ENCODE measurements around the gene RNASEH1. TPM values are rescaled to one million over a fixed set of nuclear protein-coding genes. Genes with fewer than 3 reads are reported as not detected.
"Not testable (repeated sequence)": the region's sequence is repeated elsewhere in the genome, so short reads cannot be mapped to it uniquely, and the experiment has no call there.

Gene RNASEH1
- total RNA-seq, 2 experiments from 2014 or later = 26.3 to 32.9 TPM

GRCh38 chr2:3532941-3533340 is 25.2 kb downstream of the RNASEH1 start:
- Mint-ChIP-seq H3K27me3 (no peaks in the 10 kb centered on the region), H3K9me3 (ENCODE audit: low read depth) (no peaks in the 10 kb centered on the region), H3K4me3 (no peak overlapping the region), H3K36me3 (peaks cover 6% of the 10 kb centered on the region), H3K4me1 (peaks cover 8% of the 10 kb centered on the region), H3K27ac (no peak overlapping the region)
- ATAC-seq (no peak), DNase-seq (no peak)
- CTCF ChIA-PET = no interaction called here

GRCh38 chr2:3529316-3530025 is 28.7 kb downstream of the RNASEH1 start:
- H3K4me1 Mint-ChIP-seq = no peaks in the 10 kb centered on the region
- CTCF ChIA-PET = no interaction called here

DNA sequence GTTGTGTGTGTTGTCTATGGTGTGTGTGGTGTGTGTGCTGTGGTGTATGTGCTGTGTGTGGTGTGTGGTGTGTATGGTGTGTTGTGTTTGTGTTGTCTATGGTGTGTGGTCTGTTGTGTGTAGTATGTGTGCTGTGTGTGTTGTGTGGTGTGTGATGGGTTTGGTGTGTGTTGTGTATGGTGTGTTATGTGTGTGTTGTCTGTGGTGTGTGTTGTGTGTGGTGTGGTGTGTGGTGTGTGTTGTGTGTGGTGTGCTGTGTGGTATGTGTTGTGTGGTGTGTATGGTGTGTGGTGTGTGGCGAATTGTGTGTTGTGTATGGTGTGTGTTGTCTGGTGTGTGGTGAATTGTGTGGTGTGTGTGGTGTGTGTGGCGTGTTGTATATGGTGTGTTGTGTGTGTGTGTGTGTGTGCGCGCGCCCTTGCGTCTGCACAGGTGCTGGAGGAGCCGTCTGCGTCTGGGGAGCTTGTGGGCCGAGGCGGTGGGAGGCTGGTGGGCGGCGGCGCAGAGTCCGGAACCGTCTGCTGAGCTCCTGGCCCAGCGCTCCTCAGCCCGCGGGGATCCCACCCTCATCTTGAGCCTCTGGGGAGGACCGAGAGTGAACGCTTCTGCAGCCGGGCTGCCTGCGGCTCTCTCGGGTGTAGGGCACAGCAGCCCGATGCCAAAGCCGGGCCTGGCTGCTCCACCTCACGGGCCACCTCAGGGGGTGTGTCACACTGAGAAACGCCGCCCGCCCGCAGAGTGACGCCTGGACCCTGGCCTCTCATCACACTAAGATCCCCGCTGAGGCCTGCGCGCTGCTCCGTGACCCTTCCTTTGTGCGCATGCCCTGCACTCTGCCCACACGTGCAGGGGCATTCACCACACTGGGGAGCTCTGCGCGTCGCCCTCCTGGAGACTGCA is 30.0 kb downstream of the RNASEH1 start:
- Mint-ChIP-seq H3K9me3 (ENCODE audit: low read depth) (no peaks in the 10 kb centered on the region), H3K27me3 (no peaks in the 10 kb centered on the region), H3K4me3 (no peak overlapping the region), H3K27ac (no peak overlapping the region), H3K4me1 (no peaks in the 10 kb centered on the region), H3K36me3 (no peaks in the 10 kb centered on the region)
- peak; percentile 43 for ATAC-seq
- CTCF ChIA-PET = no interaction called here
- no peak for DNase-seq

More at GRCh38 chr2:3529316-3530025, 28.7 kb downstream of the RNASEH1 start:
- H3K27me3 Mint-ChIP-seq = no peaks in the 10 kb centered on the region
- H3K9me3 Mint-ChIP-seq (ENCODE audit: low read depth) = no peaks in the 10 kb centered on the region
- ATAC-seq (no peak), DNase-seq (no peak)
- H3K27ac Mint-ChIP-seq = no peak overlapping the region
- no peak overlapping the region for H3K4me3 Mint-ChIP-seq
- peaks cover 2% of the 10 kb centered on the region for H3K36me3 Mint-ChIP-seq

DNA sequence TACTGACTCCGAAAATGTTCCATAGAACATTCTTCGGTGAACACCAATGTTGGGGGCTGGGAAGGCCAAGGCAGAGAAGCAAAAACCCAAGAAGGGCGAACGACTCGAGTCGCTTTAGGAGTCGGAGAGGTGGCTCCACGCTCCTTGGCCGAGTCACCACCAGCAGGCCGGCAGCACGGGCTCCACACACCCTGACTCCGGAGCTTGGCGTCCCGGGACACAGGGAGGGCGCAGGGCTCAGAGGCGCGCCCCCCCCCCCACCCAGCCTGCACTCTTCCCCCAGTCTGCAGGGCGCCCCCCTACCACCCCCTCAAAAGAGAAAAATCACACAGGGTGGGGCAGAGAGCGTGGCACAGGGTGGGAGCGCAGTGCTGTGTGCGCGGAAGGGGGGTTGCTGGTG is 31.3 kb downstream of the RNASEH1 start:
- H3K27ac Mint-ChIP-seq = no peak overlapping the region
- CTCF ChIA-PET = interaction anchor here (1.2 kb wide), 1 partner anchor 12 kb away, joined by 3 read pairs; no protein-coding TSS in a partner anchor
- H3K9me3 Mint-ChIP-seq (ENCODE audit: low read depth) = no peaks in the 10 kb centered on the region
- DNase-seq = no peak
- no peaks in the 10 kb centered on the region for H3K27me3 Mint-ChIP-seq
- no peak for ATAC-seq
- no peak overlapping the region for H3K4me3 Mint-ChIP-seq
- no peaks in the 10 kb centered on the region for H3K4me1 Mint-ChIP-seq
- no peaks in the 10 kb centered on the region for H3K36me3 Mint-ChIP-seq

GRCh38 chr2:3523551-3524041 is 34.5 kb downstream of the RNASEH1 start:
- Mint-ChIP-seq H3K27ac (no peak overlapping the region), H3K36me3 (peaks cover 2% of the 10 kb centered on the region), H3K4me3 (no peak overlapping the region), H3K27me3 (peaks cover 4% of the 10 kb centered on the region), H3K9me3 (ENCODE audit: low read depth) (no peaks in the 10 kb centered on the region), H3K4me1 (peaks cover 18% of the 10 kb centered on the region)
- CTCF ChIA-PET = no interaction called here
- DNase-seq = no peak
- no peak for ATAC-seq

GRCh38 chr2:3522961-3523421 is 35.1 kb downstream of the RNASEH1 start:
- H3K4me3 Mint-ChIP-seq = no peak overlapping the region
- H3K36me3 Mint-ChIP-seq = peaks cover 2% of the 10 kb centered on the region
- CTCF ChIA-PET = no interaction called here
- no peak for ATAC-seq
- peaks cover 4% of the 10 kb centered on the region for H3K27me3 Mint-ChIP-seq
- peaks cover 21% of the 10 kb centered on the region for H3K4me1 Mint-ChIP-seq
- no peaks in the 10 kb centered on the region for H3K9me3 Mint-ChIP-seq (ENCODE audit: low read depth)
- no peak overlapping the region for H3K27ac Mint-ChIP-seq
- DNase-seq = no peak

- Mint-ChIP-seq H3K27ac (no peak overlapping the region), H3K4me1 (peaks cover 28% of the 10 kb centered on the region), H3K27me3 (peaks cover 4% of the 10 kb centered on the region), H3K36me3 (peaks cover 13% of the 10 kb centered on the region), H3K4me3 (peak overlapping the region; percentile 84), H3K9me3 (ENCODE audit: low read depth) (peaks cover 3% of the 10 kb centered on the region)
- no peak for ATAC-seq
- no peak for DNase-seq
- CTCF ChIA-PET = interaction anchor here (1.4 kb wide), 1 partner anchor 38 kb away, joined by 5 read pairs; the partner anchor contains the start of gene RNASEH1
Measured at GRCh38 chr2:3520591-3520990, 37.5 kb downstream of the RNASEH1 start.

DNA sequence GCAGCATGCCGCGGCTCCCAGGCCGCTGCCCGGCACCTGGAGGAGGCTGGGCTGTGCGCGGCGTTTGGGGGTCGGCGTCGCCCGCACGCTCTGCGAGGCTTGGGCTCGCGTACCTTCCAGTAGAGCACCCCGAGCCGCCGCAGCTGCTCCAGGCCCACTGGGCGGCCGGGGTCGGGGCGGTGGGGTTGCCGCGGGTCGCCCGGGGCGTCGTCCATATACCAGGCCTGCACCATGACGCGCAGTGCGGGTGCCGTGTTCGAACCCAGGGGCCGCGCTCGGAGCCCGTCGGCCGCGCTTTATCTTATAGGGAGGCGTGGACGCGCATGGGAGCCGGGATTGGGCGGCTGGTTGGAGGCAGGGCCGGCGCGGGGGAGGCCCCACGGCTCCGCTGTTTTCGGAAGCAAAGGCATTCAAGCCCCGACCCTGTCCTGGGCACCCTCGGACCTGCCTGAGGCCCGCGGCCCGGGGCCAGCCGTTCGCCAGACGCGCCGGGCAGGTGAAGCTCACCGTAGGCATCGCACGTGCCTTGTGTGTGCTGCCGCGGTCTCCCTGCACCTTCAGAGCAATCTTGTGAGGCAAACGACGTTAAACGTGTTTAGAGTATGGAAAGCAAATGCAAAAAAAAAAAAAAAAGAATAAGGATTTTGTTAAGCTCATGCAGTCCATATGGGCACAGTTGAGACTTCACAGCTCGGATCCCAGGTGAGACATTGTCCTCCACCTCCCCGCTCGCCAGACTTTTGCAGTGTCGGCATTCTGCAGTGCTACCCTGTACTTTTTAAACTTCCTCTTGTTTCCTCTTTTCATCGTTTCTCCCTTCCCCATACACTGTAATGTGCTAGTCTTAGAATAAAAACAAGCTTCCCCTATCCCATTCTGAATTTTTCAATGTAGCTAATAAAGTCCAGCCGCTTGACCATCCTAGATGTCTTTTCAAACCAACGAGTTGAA is 38.6 kb downstream of the RNASEH1 start, which contains the start of gene ADI1:
Gene ADI1, minus strand, starts transcription at position 277 of the 951 bp plus-strand sequence. Its CDS starts 44 bp downstream, at position 233.
- peak; percentile 63 for ATAC-seq
- Mint-ChIP-seq H3K4me1 (peaks cover 28% of the 10 kb centered on the region), H3K27ac (peak within 1 kb of the TSS; percentile 88), H3K4me3 (peak within 1 kb of the TSS; percentile 84), H3K9me3 (ENCODE audit: low read depth) (peaks cover 3% of the 10 kb centered on the region), H3K27me3 (peaks cover 4% of the 10 kb centered on the region), H3K36me3 (peaks cover 17% of the 10 kb centered on the region)
- peak; percentile 86 for DNase-seq
- CTCF ChIA-PET = interaction anchor here (0.7 to 1.6 kb wide), 4 partner anchors 21 to 132 kb away, joined by 3 to 6 read pairs (median 4); partner anchors contain the start of gene RNASEH1

DNA sequence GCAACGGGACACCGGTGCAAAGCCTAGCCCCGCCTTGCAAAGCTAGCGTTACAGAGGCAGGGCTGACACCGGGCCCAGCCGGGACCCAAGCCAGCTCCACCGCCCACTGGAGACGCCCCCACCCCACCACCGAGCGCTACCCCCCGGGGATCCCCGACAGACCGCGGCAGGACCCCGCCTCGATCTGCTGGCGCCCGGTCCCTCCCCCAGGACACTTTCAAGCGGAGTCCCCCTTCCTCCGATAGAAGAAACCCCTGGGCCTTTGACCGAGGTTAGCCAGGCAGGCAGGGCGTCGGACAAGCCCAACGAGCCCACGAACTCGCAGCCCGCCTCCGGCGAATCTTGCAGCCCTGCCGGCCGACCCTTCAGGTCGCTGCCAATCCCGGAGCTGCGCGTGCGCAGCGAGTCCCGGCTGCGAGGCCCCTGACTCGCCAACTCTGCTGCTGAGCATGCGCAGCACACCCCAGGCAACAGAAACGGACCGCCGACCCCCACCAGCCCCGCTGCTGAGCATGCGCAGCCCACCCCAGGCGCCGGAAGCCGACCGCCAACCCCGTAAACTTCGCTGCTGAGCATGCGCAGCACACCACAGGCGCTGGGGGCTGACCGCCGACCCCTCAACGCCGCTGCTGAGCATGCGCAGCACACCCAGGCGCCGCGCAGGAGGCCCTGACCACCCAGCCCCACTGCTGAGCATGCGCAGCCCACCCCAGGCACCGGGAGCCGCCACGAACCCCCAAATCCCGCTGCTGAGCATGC is 39.5 kb downstream of the RNASEH1 start:
- Mint-ChIP-seq H3K27me3 (peaks cover 4% of the 10 kb centered on the region), H3K36me3 (peaks cover 23% of the 10 kb centered on the region), H3K9me3 (ENCODE audit: low read depth) (peaks cover 3% of the 10 kb centered on the region), H3K4me1 (peaks cover 35% of the 10 kb centered on the region), H3K4me3 (peak overlapping the region; percentile 84), H3K27ac (peak overlapping the region; percentile 88)
- ATAC-seq = peak; percentile 87
- peak; percentile 98 for DNase-seq
- CTCF ChIA-PET = interaction anchor here (1.3 to 1.6 kb wide), 2 partner anchors 22 to 133 kb away, joined by 4 to 6 read pairs; no protein-coding TSS in a partner anchor

DNA sequence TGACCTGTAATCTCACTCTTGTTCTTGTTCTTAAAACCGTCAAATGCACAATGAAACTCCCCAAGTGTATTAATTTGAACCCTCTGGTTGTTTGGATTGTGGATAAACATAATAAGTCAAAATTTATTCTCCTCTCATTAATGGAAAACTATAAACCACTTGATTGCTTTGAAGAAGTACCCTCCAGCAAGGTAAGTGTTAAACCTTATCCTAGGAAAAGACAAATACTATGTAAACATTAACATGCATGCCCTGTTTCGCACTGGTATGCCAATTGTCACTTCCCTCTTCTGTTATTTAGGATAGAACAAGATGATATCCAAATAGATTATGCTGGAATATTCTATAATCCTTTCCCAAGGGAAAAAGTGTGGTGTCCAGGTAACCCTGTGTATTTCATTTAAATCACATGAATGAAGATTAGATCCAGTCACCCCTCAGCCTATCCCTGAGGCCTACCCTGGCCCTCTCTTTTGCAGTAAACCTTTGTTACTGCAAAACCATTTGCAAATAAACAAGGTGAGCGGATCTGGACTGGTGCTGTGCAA is 40.1 kb downstream of the RNASEH1 start:
- Mint-ChIP-seq H3K9me3 (ENCODE audit: low read depth) (peaks cover 3% of the 10 kb centered on the region), H3K4me3 (peak overlapping the region; percentile 84), H3K4me1 (peaks cover 39% of the 10 kb centered on the region), H3K27ac (peak overlapping the region; percentile 88), H3K36me3 (peaks cover 28% of the 10 kb centered on the region), H3K27me3 (peaks cover 4% of the 10 kb centered on the region)
- CTCF ChIA-PET = interaction anchor here (1.3 kb wide), 1 partner anchor 134 kb away, joined by 6 read pairs; no protein-coding TSS in a partner anchor
- no peak for DNase-seq
- no peak for ATAC-seq

DNA sequence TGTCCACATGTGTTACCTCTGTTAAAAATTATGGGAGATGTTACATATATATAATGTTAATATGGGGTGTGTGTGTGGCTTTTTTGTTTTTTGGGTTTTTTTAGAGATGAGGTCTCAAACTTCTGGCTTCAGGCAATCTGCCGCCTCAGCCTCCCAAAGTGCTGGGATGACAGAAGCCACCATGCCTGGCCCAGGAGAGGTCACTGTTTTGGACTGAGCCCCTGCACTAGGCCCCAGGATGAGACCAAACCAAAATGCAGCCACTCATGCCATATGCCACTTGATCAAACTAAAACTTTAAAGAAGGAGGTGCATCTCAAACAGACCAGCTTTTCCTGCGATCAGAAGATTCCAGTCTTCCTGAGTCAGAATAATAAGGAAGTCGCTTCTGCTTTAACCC is 41.3 kb downstream of the RNASEH1 start:
- peaks cover 37% of the 10 kb centered on the region for H3K36me3 Mint-ChIP-seq
- H3K4me3 Mint-ChIP-seq = no peak overlapping the region
- peaks cover 3% of the 10 kb centered on the region for H3K9me3 Mint-ChIP-seq (ENCODE audit: low read depth)
- H3K27me3 Mint-ChIP-seq = peaks cover 4% of the 10 kb centered on the region
- no peak for ATAC-seq
- CTCF ChIA-PET = no interaction called here
- peaks cover 39% of the 10 kb centered on the region for H3K4me1 Mint-ChIP-seq
- no peak for DNase-seq
- no peak overlapping the region for H3K27ac Mint-ChIP-seq

DNA sequence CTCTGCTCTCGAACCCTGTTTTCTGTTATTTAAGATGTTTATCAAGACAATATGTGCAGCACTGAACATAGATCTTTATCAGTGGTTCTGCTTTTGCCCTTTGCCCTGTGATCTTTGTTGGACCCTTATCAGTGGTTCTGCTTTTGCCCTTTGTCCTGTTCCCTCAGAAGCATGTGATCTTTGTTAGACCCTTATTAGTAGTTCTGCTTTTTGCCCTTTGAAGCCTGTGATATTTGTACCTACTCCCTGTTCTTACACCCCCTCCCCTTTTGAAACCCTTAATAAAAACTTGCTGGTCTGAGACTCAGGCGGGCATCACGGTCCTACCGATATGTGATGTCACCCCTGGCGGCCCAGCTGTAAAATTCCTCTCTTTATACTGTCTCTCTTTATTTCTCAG is 42.7 kb downstream of the RNASEH1 start:
- peaks cover 29% of the 10 kb centered on the region for H3K4me1 Mint-ChIP-seq
- H3K9me3 Mint-ChIP-seq (ENCODE audit: low read depth); H3K27me3 Mint-ChIP-seq; CTCF ChIA-PET; DNase-seq; H3K4me3 Mint-ChIP-seq; ATAC-seq; H3K27ac Mint-ChIP-seq: not testable (repeated sequence)
- peaks cover 48% of the 10 kb centered on the region for H3K36me3 Mint-ChIP-seq

All from activated CD8-positive, alpha-beta memory T cell treated with anti-CD3 and anti-CD28 coated beads, Interleukin-2, amount 10 ng/mL, durations not matched to agents 7 days and 5 days (primary cell).